Activated naive CD8-positive, alpha-beta T cell treated with anti-CD3 and anti-CD28 coated beads, Interleukin-2, amount 10 ng/mL, durations not matched to agents 7 days and 5 days (primary cell): ENCODE measurements around the gene IL12RB1. TPM values are rescaled to one million over a fixed set of nuclear protein-coding genes. Genes with fewer than 3 reads are reported as not detected.
"Not testable (repeated sequence)": the region's sequence is repeated elsewhere in the genome, so short reads cannot be mapped to it uniquely, and the experiment has no call there.

Experiments
- ATAC-seq: fragments of 150-1000 bp; cut with Tn5 transposase; one replicate; pipeline ENCODE4 v1.10.0; 2021; ENCODE audit warnings: low read depth, moderate library complexity
- POLR2A ChIA-PET: fragments of 350-600 bp; sonication (Branson Sonifier 250); formaldehyde crosslinking; loops from one replicate; lab custom pipeline; 2021; ENCODE audit warnings: antibody characterized with exemption; lab: Charles Lee
- DNase-seq: peaks from one replicate; pipeline ENCODE4 v3.0.0; 2021
- H3K27ac Mint-ChIP-seq: one replicate; pipeline ENCODE4 v1.8.0; 2022; ENCODE audit warnings: mild to moderate bottlenecking, mixed read lengths
- H3K27me3 Mint-ChIP-seq: one replicate; pipeline ENCODE4 v1.8.0; 2022; ENCODE audit warnings: mild to moderate bottlenecking, moderate library complexity, mixed read lengths
- H3K36me3 Mint-ChIP-seq: one replicate; pipeline ENCODE4 v1.8.0; 2021; ENCODE audit warnings: mild to moderate bottlenecking, mixed read lengths
- H3K4me1 Mint-ChIP-seq: one replicate; pipeline ENCODE4 v1.8.0; 2021; ENCODE audit warnings: mixed read lengths
- H3K4me3 Mint-ChIP-seq: one replicate; pipeline ENCODE4 v1.8.0; 2022; ENCODE audit warnings: mild to moderate bottlenecking, moderate library complexity, mixed read lengths
- H3K9me3 Mint-ChIP-seq: one replicate; pipeline ENCODE4 v1.8.0; 2021; ENCODE audit warnings: mixed read lengths
- total RNA-seq, 2 experiments: library from RNA; stranded (reverse); gene quantifications; one replicate each; pipeline ENCODE4 v1.2.3, GENCODE V29; 2021

Gene IL12RB1
- total RNA-seq, 2 experiments from 2014 or later = 52.5 to 56.4 TPM

DNA sequence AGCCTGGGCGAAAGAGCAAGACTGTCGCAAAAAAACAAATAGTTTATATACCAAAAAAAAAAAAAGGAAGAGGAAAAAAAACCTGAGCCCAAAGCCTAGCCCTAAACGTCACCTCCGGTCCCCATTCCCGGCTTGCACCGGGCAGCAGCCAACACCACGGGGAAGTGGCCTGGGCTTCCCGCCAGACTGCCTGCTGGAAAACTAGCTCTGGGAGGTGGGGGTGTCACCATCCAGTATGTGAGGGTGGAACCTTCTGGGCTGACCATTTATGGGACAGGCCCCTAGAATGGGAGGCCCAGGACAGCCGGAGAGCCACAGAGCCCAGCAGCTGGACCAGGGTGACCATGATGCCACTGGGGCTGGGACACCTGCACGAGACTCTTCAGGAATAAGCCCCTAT, 37.3 kb downstream of the IL12RB1 start:
- H3K9me3 Mint-ChIP-seq = no peaks in the 10 kb centered on the region
- no peak for ATAC-seq

DNA sequence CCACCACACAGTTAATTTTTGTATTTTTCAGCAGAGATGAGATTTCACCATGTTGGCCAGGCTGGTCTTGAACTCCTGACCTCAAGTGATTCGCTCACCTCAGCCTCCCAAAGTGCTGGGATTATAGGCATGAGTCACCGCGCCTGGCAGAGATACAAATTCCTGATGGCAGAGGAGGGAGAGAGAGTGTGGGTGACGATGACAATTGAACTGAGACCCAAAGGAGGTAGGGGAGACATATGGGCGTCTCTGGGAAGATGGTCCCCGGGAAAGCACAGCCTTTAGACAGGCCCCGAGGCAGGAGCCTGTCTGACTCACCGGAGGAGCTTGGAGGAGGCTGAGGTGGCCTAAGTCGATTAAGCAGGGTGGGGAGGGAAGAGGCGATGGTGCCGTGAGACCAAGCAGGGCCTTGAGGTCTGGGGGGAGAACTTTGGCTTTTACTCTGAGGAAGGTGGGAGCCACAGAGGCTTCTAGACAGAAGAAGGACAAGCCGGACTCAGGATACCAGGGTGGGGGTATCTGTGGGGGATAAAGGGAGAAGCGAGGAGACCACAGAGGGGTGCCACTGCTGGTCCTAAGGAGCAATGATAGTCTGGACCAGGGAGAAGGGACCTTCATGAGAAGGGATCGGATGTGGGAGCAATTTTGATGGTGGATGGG, 40.5 kb downstream of the IL12RB1 start:
- peaks cover 30% of the 10 kb centered on the region for H3K4me1 Mint-ChIP-seq
- peaks cover 2% of the 10 kb centered on the region for H3K9me3 Mint-ChIP-seq
- POLR2A ChIA-PET = interaction anchor here (2.0 kb wide), 1 partner anchor 25 kb away, joined by 9 read pairs; no protein-coding TSS in a partner anchor
- no peak for ATAC-seq
- peaks cover 2% of the 10 kb centered on the region for H3K36me3 Mint-ChIP-seq
- no peak for DNase-seq
- H3K27ac Mint-ChIP-seq = peak overlapping the region; percentile 56
- H3K27me3 Mint-ChIP-seq = peaks cover 9% of the 10 kb centered on the region
- H3K4me3 Mint-ChIP-seq = no peak overlapping the region

More for the DNA sequence above, 37.3 kb downstream of the IL12RB1 start:
- no peaks in the 10 kb centered on the region for H3K27me3 Mint-ChIP-seq
- no peak for DNase-seq
- no peak overlapping the region for H3K27ac Mint-ChIP-seq
- H3K4me3 Mint-ChIP-seq = no peak overlapping the region
- H3K4me1 Mint-ChIP-seq = peaks cover 25% of the 10 kb centered on the region
- H3K36me3 Mint-ChIP-seq = peaks cover 2% of the 10 kb centered on the region
- POLR2A ChIA-PET = interaction anchor here (0.6 kb wide), 1 partner anchor 47 kb away, joined by 4 read pairs; no protein-coding TSS in a partner anchor

DNA sequence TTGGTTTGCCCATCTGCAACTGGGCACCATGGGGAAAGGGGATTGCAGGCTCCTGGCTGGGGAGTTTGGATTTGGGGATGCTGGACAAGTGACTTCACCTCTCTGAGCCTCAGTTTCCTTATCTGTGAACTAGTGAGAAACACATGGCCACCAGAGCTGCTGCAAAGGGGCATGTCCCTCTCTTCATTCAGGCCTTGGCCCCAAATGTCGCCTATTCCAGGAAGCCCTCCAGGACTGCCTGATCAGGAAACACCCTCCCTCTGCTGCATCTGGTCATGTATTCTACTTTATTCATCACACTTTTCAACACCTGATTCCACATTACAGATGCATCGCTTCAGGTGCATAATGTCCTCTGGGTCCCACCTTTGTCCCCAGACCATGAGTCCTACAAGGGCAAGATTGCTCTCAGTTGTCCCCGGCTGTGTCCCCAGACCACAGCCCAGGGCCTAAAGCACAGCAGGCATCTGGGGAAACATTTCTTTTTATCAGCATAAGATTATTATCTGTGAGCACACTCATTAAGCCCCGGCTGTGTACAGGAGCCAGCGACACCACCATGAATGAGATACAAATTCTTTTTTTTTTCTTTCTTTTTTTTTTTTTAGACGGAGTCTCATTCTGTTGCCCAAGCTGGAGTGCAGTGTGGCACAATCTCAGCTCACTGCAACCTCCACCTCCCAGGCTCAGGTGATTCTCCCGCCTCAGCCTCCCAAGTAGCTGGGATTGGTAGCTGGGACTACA, 41.3 kb downstream of the IL12RB1 start:
- ATAC-seq (no peak), DNase-seq (no peak)
- Mint-ChIP-seq H3K9me3 (peaks cover 7% of the 10 kb centered on the region), H3K4me1 (peaks cover 26% of the 10 kb centered on the region), H3K27ac (peak overlapping the region; percentile 94), H3K27me3 (peaks cover 11% of the 10 kb centered on the region), H3K36me3 (peaks cover 2% of the 10 kb centered on the region), H3K4me3 (peak overlapping the region; percentile 85)
- POLR2A ChIA-PET = interaction anchor here (0.6 to 2.0 kb wide), 21 partner anchors 7 to 273 kb away, joined by 3 to 24 read pairs (median 5); partner anchors contain the start of genes ARRDC2, IL12RB1 and RPL18A

DNA sequence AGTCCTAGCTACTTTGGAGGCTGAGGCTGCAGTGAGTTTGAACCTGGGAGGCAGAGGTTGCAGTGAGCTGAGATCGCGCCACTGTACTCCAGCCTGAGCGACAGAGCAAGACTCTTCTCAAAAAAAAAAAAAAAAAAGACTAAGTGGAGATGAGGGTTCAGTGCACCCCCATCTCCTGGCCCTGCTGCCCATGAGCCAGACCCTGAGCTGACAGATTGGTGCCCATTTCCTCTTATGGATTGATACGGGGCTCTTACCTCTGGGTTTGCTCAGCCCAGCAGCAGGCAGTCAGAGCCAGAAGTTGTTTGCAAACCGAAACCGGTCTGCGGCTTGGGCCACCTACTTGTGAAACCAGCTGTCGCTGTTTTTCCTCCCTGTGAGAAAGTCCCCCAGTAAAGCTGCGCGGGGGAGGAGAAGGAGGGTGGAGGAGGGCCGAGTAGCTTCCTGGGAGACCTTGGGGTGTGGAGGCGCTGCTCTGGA, 41.9 kb downstream of the IL12RB1 start:
- DNase-seq = peak; percentile 84
- H3K27ac Mint-ChIP-seq = peak overlapping the region; percentile 94
- H3K4me3 Mint-ChIP-seq = peak overlapping the region; percentile 85
- POLR2A ChIA-PET = interaction anchor here (0.6 to 2.0 kb wide), 23 partner anchors 8 to 520 kb away, joined by 3 to 24 read pairs (median 5); partner anchors contain the start of genes ARRDC2, IL12RB1 and RPL18A
- peaks cover 11% of the 10 kb centered on the region for H3K27me3 Mint-ChIP-seq
- peak; percentile 97 for ATAC-seq
- H3K36me3 Mint-ChIP-seq = peaks cover 3% of the 10 kb centered on the region
- H3K9me3 Mint-ChIP-seq = peaks cover 9% of the 10 kb centered on the region
- H3K4me1 Mint-ChIP-seq = peaks cover 20% of the 10 kb centered on the region

DNA sequence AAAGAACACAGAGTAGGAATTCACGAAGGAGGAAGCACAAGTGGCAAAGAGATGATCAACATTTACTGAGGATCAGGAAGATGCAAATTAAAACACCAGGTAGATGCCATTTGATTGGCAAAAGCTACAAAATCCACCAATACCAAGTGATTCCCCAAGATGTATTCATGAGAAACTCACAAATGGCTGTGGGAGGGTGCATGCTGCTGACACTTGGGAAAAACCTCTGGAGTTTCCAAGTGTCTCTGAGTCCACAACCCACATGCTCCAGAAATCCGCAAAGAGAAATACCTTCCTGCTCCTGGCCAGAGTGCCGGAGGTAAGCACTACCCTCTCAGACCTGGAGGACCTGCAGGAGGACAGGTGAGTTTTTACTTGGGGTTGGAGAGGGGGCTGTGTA, 43.1 kb downstream of the IL12RB1 start:
- H3K27ac Mint-ChIP-seq = peak overlapping the region; percentile 74
- POLR2A ChIA-PET = interaction anchor here (1.3 to 2.0 kb wide), 6 partner anchors 9 to 35 kb away, joined by 3 to 24 read pairs (median 10); partner anchors contain the start of gene ARRDC2

DNA sequence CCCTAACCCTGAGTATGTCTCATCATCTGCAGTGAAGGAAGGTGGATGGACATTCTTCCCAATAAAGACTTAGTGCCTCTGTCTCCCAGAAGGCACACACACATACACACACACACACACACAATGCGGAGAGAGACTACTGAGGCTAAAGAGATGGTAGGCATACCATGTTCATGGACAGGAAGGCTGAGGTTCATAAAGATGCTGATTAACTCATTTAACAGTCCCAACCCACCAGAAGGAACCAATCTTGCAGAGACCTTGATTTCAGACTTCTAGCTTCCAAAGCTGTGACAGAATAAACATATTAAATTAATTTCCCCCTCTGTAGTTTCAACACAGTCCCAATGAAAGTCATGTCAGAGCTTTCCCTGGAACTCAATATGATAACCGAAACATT, 45.7 kb downstream of the IL12RB1 start:
- Mint-ChIP-seq H3K4me3 (no peak overlapping the region), H3K27me3 (peaks cover 11% of the 10 kb centered on the region), H3K4me1 (peaks cover 21% of the 10 kb centered on the region), H3K27ac (no peak overlapping the region), H3K9me3 (peaks cover 9% of the 10 kb centered on the region), H3K36me3 (peaks cover 1% of the 10 kb centered on the region)
- no peak for DNase-seq
- POLR2A ChIA-PET = no interaction called here
- no peak for ATAC-seq

More for the DNA sequence above, 43.1 kb downstream of the IL12RB1 start:
- ATAC-seq (no peak), DNase-seq (no peak)
- H3K9me3 Mint-ChIP-seq = peaks cover 9% of the 10 kb centered on the region
- peak overlapping the region; percentile 27 for H3K4me3 Mint-ChIP-seq
- peaks cover 3% of the 10 kb centered on the region for H3K36me3 Mint-ChIP-seq
- peaks cover 11% of the 10 kb centered on the region for H3K27me3 Mint-ChIP-seq
- H3K4me1 Mint-ChIP-seq = peaks cover 20% of the 10 kb centered on the region

DNA sequence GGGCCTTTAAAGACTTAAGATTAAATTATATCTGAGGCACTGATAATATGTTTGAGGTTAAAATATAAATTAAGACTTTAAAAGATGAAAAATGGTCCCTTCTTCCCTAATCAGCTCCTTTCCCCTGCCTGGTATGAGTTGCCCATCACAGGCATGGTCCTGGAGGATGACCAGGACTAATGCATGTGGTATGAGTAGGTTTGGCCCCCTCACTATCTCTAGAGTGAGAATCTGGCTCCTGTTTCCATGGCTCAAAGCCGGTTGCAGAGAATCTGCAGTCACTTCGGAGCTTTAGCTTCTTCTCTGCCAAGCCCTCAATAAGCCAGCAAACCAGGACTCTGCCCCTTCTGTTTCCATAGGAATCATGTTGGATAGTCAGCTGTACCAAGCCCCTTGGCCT, 54.6 kb downstream of the IL12RB1 start:
- not testable (repeated sequence) for H3K36me3 Mint-ChIP-seq

DNA sequence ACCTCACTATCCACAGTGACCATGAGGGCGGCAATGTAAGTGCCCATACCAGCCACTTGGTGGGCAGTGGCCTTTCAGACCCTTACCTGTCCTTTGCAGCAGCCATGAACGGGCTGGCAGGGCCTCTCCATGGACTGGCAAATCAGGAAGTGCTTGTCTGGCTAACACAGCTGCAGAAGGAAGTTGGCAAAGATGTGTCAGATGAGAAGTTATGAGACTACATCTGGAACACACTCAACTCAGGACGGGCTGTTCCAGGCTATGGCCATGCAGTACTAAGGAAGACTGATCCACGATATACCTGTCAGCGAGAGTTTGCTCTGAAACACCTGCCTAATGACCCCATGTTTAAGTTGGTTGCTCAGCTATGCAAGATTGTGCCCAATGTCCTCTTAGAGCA, 55.3 kb downstream of the IL12RB1 start:
- H3K36me3 Mint-ChIP-seq, ATAC-seq, H3K9me3 Mint-ChIP-seq, DNase-seq, H3K27me3 Mint-ChIP-seq, H3K4me3 Mint-ChIP-seq, H3K27ac Mint-ChIP-seq: not testable (repeated sequence)
- peaks cover 10% of the 10 kb centered on the region for H3K4me1 Mint-ChIP-seq
- POLR2A ChIA-PET = interaction anchor here (0.6 to 1.3 kb wide), 2 partner anchors 13 to 536 kb away, joined by 3 to 9 read pairs; no protein-coding TSS in a partner anchor

More for the DNA sequence above, 54.6 kb downstream of the IL12RB1 start:
- POLR2A ChIA-PET = interaction anchor here (1.3 kb wide), 1 partner anchor 12 kb away, joined by 9 read pairs; no protein-coding TSS in a partner anchor
- not testable (repeated sequence) for H3K27me3 Mint-ChIP-seq, DNase-seq, H3K4me1 Mint-ChIP-seq, H3K4me3 Mint-ChIP-seq, H3K27ac Mint-ChIP-seq, H3K9me3 Mint-ChIP-seq, ATAC-seq

DNA sequence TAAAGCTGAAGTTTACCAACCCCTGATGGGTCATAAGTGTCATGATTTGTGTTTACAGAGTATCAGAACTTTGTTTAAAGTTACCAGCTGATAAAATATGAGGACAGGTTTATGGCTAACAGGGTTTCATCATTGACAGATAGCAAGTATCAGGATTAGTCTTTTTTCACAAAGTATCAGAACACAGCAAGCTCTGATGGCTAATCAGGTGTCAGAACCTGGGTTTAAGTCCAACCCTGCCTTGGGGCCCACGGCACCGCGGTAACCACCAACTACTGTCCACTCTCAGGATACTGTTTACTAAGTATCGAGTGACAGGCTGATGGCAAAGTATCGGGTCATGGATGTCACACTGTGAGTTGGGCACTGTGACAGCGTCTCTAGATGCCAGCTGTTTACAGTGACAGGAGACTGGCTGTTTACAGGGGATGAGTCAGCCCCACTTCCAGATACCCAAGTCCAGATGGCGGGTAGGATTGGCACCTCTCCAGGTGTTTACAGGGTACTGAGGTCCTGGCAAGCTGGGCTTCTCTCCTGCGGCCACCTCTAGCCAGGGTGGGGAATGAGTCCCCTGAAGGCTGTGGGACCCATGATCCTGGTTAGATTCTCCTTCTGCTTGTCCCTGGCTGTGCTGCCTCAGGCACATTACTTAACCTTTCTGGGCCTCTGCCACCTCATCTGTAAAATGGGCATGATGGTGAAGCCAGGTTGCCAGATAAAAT, 57.0 kb downstream of the IL12RB1 start:
- H3K4me3 Mint-ChIP-seq = no peak overlapping the region
- DNase-seq (no peak), ATAC-seq (no peak)
- no peaks in the 10 kb centered on the region for H3K9me3 Mint-ChIP-seq
- H3K27ac Mint-ChIP-seq = no peak overlapping the region
- peaks cover 6% of the 10 kb centered on the region for H3K4me1 Mint-ChIP-seq
- peaks cover 1% of the 10 kb centered on the region for H3K27me3 Mint-ChIP-seq
- POLR2A ChIA-PET = no interaction called here
- no peaks in the 10 kb centered on the region for H3K36me3 Mint-ChIP-seq

DNA sequence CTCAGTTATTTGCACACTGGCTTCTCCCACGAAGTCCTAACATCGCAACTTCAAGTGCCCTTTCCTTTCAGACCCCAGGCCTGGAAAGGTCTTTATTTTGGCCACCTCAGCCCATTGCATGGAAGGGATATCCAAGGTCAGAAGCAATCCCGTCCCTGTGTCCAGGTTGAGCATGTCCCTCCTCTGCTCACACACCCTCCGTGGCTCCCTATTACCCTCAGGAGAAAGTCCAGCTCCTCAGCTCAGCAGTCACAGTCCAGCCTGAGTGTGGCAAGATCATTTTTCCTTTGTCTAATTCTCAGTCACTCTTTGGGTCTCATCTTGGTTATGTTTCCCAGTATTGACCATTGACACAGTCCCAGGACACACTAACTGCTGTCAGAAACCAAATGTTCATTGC, 59.6 kb downstream of the IL12RB1 start:
- H3K4me3 Mint-ChIP-seq = no peak overlapping the region
- peaks cover 2% of the 10 kb centered on the region for H3K36me3 Mint-ChIP-seq
- no peak for DNase-seq
- H3K27me3 Mint-ChIP-seq = peaks cover 1% of the 10 kb centered on the region
- no peaks in the 10 kb centered on the region for H3K9me3 Mint-ChIP-seq
- POLR2A ChIA-PET = no interaction called here
- no peak overlapping the region for H3K27ac Mint-ChIP-seq
- ATAC-seq = no peak
- peaks cover 27% of the 10 kb centered on the region for H3K4me1 Mint-ChIP-seq

DNA sequence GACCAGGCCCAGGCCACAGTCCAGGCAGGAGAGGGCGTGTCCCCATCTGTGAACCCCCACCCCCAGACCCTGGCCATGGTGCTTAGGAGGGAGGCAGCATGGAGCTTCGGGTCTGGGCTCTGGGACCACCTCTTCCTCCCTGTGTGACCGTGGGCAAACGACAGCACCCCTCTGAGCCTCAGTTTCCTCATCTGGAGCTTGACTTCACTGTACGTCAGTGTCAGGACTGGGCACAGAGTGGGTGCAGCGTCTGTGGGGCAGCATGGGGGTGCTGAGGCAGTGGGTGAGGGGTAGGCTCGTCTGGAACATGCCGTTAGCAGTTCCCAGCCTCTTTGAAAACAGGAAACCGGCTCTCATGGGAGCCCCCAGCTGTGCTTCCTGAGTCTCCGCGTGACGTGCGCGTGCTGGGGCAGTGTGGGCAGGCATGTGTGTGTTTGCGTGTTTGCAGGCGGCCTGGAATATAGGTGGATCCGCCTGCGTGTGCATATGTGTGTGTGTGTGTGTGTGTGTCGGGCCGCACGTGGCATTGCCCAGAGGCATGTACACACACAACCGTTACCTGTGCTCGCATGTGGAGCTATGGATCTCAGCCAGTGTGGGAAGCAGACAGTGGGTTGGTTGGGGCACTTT, 63.0 kb downstream of the IL12RB1 start:
- POLR2A ChIA-PET = interaction anchor here (0.5 to 2.4 kb wide), 10 partner anchors 9 to 604 kb away, joined by 3 to 15 read pairs (median 3); partner anchors contain the start of gene ARRDC2
- DNase-seq (peak; percentile 62), ATAC-seq (peak; percentile 37)
- no peaks in the 10 kb centered on the region for H3K9me3 Mint-ChIP-seq
- H3K27ac Mint-ChIP-seq = peak overlapping the region; percentile 90
- H3K36me3 Mint-ChIP-seq = peaks cover 2% of the 10 kb centered on the region
- H3K4me3 Mint-ChIP-seq = peak overlapping the region; percentile 77
- peaks cover 40% of the 10 kb centered on the region for H3K4me1 Mint-ChIP-seq
- H3K27me3 Mint-ChIP-seq = peaks cover 1% of the 10 kb centered on the region

DNA sequence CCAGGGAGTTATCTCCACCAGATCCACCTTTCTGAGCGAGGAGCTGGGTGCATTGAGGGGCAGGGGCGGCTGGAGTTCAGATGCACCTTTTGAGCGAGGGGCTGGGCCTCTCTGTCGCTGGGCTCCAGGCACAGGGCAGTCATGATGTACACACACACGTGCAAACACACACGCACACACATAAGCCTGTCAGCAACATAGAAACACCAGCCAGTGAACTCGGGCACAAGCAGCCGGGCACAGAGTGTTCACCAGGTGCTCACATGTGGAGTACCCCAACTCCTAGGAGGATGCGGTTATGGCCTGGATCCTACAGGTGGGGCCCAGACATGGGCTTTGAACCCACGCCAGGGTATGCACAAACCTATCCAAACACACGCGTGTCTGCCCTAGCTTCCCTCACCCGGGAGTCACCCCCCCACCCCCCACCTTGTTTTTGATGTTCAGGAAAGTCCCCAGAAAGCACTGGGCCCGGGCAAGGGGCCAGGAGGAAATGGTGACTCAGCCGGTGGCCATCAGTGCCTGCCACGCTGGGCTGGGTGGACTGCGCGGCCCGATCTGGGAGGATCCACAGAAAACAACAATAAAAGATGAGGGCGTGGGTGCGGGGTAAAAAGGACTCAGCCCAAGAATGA, 65.5 kb downstream of the IL12RB1 start:
- peak overlapping the region; percentile 89 for H3K4me3 Mint-ChIP-seq
- H3K9me3 Mint-ChIP-seq = no peaks in the 10 kb centered on the region
- peaks cover 2% of the 10 kb centered on the region for H3K36me3 Mint-ChIP-seq
- no peak for ATAC-seq
- H3K27me3 Mint-ChIP-seq = peaks cover 1% of the 10 kb centered on the region
- H3K27ac Mint-ChIP-seq = peak overlapping the region; percentile 98
- H3K4me1 Mint-ChIP-seq = peaks cover 49% of the 10 kb centered on the region
- POLR2A ChIA-PET = interaction anchor here (1.0 to 1.6 kb wide), 2 partner anchors 21 to 24 kb away, joined by 4 to 9 read pairs; no protein-coding TSS in a partner anchor
- DNase-seq = peak; percentile 48
